Measurements from ENCODE around the gene MRPL12. TPM values are rescaled to one million over a fixed set of nuclear protein-coding genes. Genes with fewer than 3 reads are reported as not detected.

Gene MRPL12
- total RNA-seq, 1 experiment from 2014 or later, result 157 TPM

DNA sequence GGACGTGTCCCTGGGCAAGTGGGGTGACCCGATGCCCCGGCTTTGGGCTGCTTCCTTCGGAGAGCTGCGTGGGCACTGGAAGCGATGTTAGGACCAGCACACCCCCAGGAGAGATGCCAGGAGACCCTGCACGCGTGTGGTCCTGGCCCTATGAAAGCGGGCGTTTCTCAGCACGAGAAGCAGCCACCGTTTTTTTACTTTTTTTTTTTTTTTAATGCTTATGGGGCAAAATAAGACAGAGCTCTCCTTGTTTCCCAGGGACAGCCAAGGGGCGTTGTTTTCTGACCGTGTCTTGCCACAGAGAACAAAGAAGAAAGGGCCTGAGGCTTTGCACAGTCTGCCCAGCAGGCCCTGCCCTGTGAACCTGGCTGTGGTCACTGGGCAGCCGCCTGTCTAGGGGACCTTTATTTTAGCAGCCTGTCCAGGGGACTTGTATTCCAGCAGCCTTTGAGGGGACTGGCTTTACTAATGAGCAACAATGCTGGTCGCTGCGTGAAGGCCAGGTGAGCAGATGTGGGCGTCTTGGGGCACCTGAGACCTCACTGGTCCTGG, 9.9 kb downstream of the MRPL12 start:
- intact Hi-C loops (cut with micrococcal nuclease; ENCODE audit: unreplicated experiment), result no loop called here
- Histone ChIP-seq H3K36me3 (ENCODE audit: control insufficient read depth, insufficient read depth, low read length) (peaks cover 3% of the 10 kb centered on the region; the same call in 1 of the 2 replicates), H3K4me3 (ENCODE audit: low read depth in 2 of 2, low read length in 2 of 2) (peak overlapping the region; percentile 78 to 82), H3K4me1 (ENCODE audit: control insufficient read depth, insufficient read depth, low read length) (peaks cover 37% of the 10 kb centered on the region), H3K27me3 (ENCODE audit: control insufficient read depth, insufficient read depth, low read length) (no peaks in the 10 kb centered on the region), H3K27ac (ENCODE audit: low read length) (peak overlapping the region; percentile 92), H3K9me3 (ENCODE audit: control insufficient read depth, insufficient read depth, low read depth, low read length) (no peaks in the 10 kb centered on the region)
- TF ChIP-seq SIN3A (IDR thresholded peaks at IDR 0.05; ENCODE audit: borderline replicate concordance, insufficient read depth, low read depth, low read length) (no peak), CTCF (IDR thresholded peaks at IDR 0.05) (no peak), REST (IDR thresholded peaks at IDR 0.05; ENCODE audit: insufficient read depth in 1 of 2, low read depth in 2 of 2, low read length in 1 of 2) (no peak), TCF7L2 (IDR thresholded peaks at IDR 0.05; ENCODE audit: low read depth, low read length) (no peak), POLR2AphosphoS5 (IDR thresholded peaks at IDR 0.05; ENCODE audit: low read depth, low read length) (no peak)
- no TSS peak for BruUV-seq (replicated peaks)
- POLR2A ChIA-PET, result interaction anchor here (0.6 kb wide), 5 partner anchors 10 to 247 kb away, joined by 4 to 7 read pairs (median 5); no protein-coding TSS in a partner anchor
- in situ Hi-C loops (cut with HindIII; ENCODE audit: low pct_unique_long_range_greater_than_20kb, low sequenced_read_pairs), result no loop called here
- CTCF ChIA-PET, result no interaction called here
- DNase-seq (ENCODE audit: low read depth, low spot score) (no peak), ATAC-seq (no peak)

- Histone ChIP-seq H3K27ac (ENCODE audit: low read length) (peak overlapping the region; percentile 92), H3K4me3 (ENCODE audit: low read depth in 2 of 2, low read length in 2 of 2) (peak overlapping the region; percentile 78 to 82), H3K27me3 (ENCODE audit: control insufficient read depth, insufficient read depth, low read length) (no peaks in the 10 kb centered on the region), H3K4me1 (ENCODE audit: control insufficient read depth, insufficient read depth, low read length) (peaks cover 34% of the 10 kb centered on the region), H3K9me3 (ENCODE audit: control insufficient read depth, insufficient read depth, low read depth, low read length) (no peaks in the 10 kb centered on the region), H3K36me3 (ENCODE audit: control insufficient read depth, insufficient read depth, low read length) (peaks cover 3% of the 10 kb centered on the region; the same call in 1 of the 2 replicates)
- no TSS peak for BruUV-seq (replicated peaks)
- ATAC-seq, result peak; percentile 28
- in situ Hi-C loops (cut with HindIII; ENCODE audit: low pct_unique_long_range_greater_than_20kb, low sequenced_read_pairs), result no loop called here
- POLR2A ChIA-PET, result interaction anchor here (0.6 kb wide), 5 partner anchors 11 to 246 kb away, joined by 3 to 7 read pairs (median 5); no protein-coding TSS in a partner anchor
- intact Hi-C loops (cut with micrococcal nuclease; ENCODE audit: unreplicated experiment), result no loop called here
- TF ChIP-seq POLR2AphosphoS5 (IDR thresholded peaks at IDR 0.05; ENCODE audit: low read depth, low read length), result no peak
- no peak for TF ChIP-seq TCF7L2 (IDR thresholded peaks at IDR 0.05; ENCODE audit: low read depth, low read length)
- no peak for TF ChIP-seq REST (IDR thresholded peaks at IDR 0.05; ENCODE audit: insufficient read depth in 1 of 2, low read depth in 2 of 2, low read length in 1 of 2)
- no peak; the same call in 1 of the 2 replicates for TF ChIP-seq SIN3A (IDR thresholded peaks at IDR 0.05; ENCODE audit: borderline replicate concordance, insufficient read depth, low read depth, low read length)
- no peak for TF ChIP-seq CTCF (IDR thresholded peaks at IDR 0.05)
- DNase-seq (ENCODE audit: low read depth, low spot score), result no peak
- CTCF ChIA-PET, result no interaction called here
These were observed 10.6 kb downstream of the MRPL12 start for GRCh38 chr17:81713556-81714411.
